Right lobe of liver (tissue), 6 donors: ENCODE data around the gene CBR4. TPM values are rescaled to one million over a fixed set of nuclear protein-coding genes. Genes with fewer than 3 reads are reported as not detected.
A peak's percentile ranks its signal among the peaks of the same experiment; 100 is the strongest.

Experiments
- ATAC-seq, 4 donors: fragments of 200-7000 bp; cut with Tn5 transposase; one replicate each; pipeline ENCODE4 v1.9.1; 2020; ENCODE audit warnings: mild to moderate bottlenecking in 4 of 4, moderate library complexity in 4 of 4
- DNase-seq, 3 donors: peaks; one replicate each; pipeline ENCODE4 v3.0.0-alpha.2; 2020
- H3K27ac ChIP-seq, 3 donors: fragments of 200-600 bp; one replicate each; pipeline ENCODE4 v1.8.0; 2022
- H3K27me3 ChIP-seq, 2 donors: fragments of 200-600 bp; one replicate each; pipeline ENCODE4 v1.8.0; 2022
- H3K36me3 ChIP-seq, 4 donors: fragments of 200-600 bp; sonication (generic) in 1 of 4; one replicate each; pipeline versions ENCODE4 v1.5.1 to v1.8.0; 2017 to 2022; ENCODE audit warnings: control low read depth in 1 of 4
- H3K4me1 ChIP-seq, 4 donors: fragments of 200-600 bp; sonication (generic) in 1 of 4; one replicate each; pipeline versions ENCODE4 v1.5.1 to v1.8.0; 2017 to 2022; ENCODE audit warnings: control low read depth in 1 of 4
- H3K4me3 ChIP-seq, 3 donors: fragments of 200-600 bp; one replicate each; pipeline ENCODE4 v1.8.0; 2022
- H3K9me3 ChIP-seq, 4 donors: fragments of 200-600 bp; sonication (generic) in 1 of 4; one replicate each; pipeline versions ENCODE4 v1.5.1 to v1.8.0; 2017 to 2022; ENCODE audit warnings: control low read depth in 1 of 4
- POLR2A ChIP-seq: fragments of 450-650 bp; IDR thresholded peaks from one replicate; pipeline ENCODE4 v1.6.1; 2017; ENCODE audit warnings: antibody characterized with exemption, mild to moderate bottlenecking
- WGBS: methylation state at CpG from one replicate; pipeline ENCODE4 v1.1.6; 2018; ENCODE audit warnings: low coverage, low lambda C conversion rate; ENCODE audit not compliant: insufficient coverage; ENCODE audit errors: missing lambda C conversion rate; 5-methylcytosine and 5-hydroxymethylcytosine counted together
- intact Hi-C, 2 donors: fragments of 100-400 bp; cut with DNase I; formaldehyde crosslinking; loops; one replicate each; pipeline versions ENCODE4 v1.11.2 to v1.14.1; 2022
- total RNA-seq, 6 experiments: library from RNA; depleted of rRNA in 2 of 6; stranded (reverse); fragments of >200 nt in 2 of 6; fragmentation: NEBNext Ultra II Directional in 3 of 6; extraction: Animal tissue kit (Norgen Biotek cat#: 25700) in 3 of 6; gene quantifications; one replicate each; pipeline versions ENCODE4 v1.1.0 to v1.2.4, GENCODE V29; 2016 to 2023
- TF ChIP-seq, protein P1 (sequence below), 4 donors: fragments of 200-600 bp in 3 of 4; fragments of 450-650 bp in 1 of 4; IDR thresholded peaks; one replicate each; pipeline versions ENCODE4 v1.5.1 to v1.8.0; 2016 to 2022; ENCODE audit warnings: antibody characterized with exemption in 4 of 4, mild to moderate bottlenecking in 2 of 4
- donor health status: DM: no; HTN: yes; CAD: no.
- donor health status: DM: no; HTN: no; CAD: no.
- donor health status: DM: no; HTN: no; CAD: no.
- donor health status: DM: no; HTN: yes; CAD: no.
- donor health status: DM: no; HTN: yes; CAD: no.

CBR4 gene
- total RNA-seq, 6 experiments from 2014 or later, result 20.3 to 41.5 (median 22.7) TPM

DNA sequence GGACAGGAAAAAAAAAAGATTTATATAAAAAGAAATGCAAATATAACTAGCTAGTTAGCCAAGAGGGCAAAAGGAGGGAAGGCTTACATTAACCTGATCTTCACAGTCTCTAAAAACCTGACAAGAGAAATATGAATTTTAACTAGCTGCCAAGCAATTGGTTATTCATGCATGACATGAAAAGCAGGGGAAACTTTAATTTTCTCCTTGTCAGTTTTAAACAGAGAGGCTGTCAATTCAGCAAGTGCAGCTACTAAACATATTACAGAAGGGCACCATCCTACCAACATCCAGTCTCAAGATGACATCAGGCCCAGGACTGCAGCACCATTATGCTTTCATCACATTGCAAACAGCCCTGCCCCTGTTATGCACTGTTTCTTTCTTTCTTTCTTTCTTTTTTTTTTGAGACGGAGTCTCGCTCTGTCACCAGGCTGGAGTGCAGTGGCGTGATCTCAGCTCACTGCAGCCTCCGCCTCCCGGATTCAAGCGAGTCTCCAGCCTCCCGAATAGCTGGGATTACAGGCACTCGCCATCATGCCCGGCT, 38.9 kb upstream of the CBR4 start:
- TF ChIP-seq, protein P1, sequence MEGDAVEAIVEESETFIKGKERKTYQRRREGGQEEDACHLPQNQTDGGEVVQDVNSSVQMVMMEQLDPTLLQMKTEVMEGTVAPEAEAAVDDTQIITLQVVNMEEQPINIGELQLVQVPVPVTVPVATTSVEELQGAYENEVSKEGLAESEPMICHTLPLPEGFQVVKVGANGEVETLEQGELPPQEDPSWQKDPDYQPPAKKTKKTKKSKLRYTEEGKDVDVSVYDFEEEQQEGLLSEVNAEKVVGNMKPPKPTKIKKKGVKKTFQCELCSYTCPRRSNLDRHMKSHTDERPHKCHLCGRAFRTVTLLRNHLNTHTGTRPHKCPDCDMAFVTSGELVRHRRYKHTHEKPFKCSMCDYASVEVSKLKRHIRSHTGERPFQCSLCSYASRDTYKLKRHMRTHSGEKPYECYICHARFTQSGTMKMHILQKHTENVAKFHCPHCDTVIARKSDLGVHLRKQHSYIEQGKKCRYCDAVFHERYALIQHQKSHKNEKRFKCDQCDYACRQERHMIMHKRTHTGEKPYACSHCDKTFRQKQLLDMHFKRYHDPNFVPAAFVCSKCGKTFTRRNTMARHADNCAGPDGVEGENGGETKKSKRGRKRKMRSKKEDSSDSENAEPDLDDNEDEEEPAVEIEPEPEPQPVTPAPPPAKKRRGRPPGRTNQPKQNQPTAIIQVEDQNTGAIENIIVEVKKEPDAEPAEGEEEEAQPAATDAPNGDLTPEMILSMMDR (IDR thresholded peaks at IDR 0.05), result no peak
- TF ChIP-seq POLR2A, result no peak
- no peak overlapping the region for H3K4me3 ChIP-seq
- H3K27ac ChIP-seq, result no peak overlapping the region
- ATAC-seq (no peak), DNase-seq (no peak)
- intact Hi-C loops, result no loop called here
- peaks cover 0 to 13% (median 8%) of the 10 kb centered on the region in 4 donors for H3K4me1 ChIP-seq
- WGBS, result 98% methylated on average over 9 of the region's 9 CpGs
- no peaks in the 10 kb centered on the region for H3K36me3 ChIP-seq
- H3K9me3 ChIP-seq, result no peaks in the 10 kb centered on the region
- H3K27me3 ChIP-seq, result no peaks in the 10 kb centered on the region

DNA sequence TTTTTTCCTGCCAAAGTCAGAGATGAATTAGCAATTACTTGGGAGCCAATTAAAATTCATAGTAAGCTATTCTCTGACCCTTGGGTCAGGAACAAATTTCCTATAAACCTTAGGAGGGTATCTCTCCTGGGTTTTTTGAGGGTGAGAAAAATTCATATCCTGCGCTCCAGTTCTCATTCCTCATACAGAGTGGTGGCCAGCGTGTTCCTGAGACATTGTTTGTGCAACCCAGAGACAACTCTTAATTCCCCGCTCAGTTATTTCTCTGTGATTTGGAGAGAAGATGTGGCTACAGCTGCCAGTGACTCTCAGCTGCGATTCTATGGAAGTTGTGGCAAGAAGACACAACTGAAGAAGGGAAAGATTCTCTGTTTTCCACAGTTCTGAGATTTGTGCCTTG, 37.9 kb upstream of the CBR4 start:
- intact Hi-C loops, result no loop called here
- Histone ChIP-seq H3K4me1 (peaks cover 0 to 13% (median 8%) of the 10 kb centered on the region in 4 donors), H3K9me3 (no peaks in the 10 kb centered on the region), H3K36me3 (no peaks in the 10 kb centered on the region), H3K27ac (no peak overlapping the region), H3K4me3 (no peak overlapping the region), H3K27me3 (no peaks in the 10 kb centered on the region)
- no peak for TF ChIP-seq POLR2A
- TF ChIP-seq, protein P1 (IDR thresholded peaks at IDR 0.05), result no peak
- DNase-seq (no peak), ATAC-seq (no peak)
- WGBS, result 87% methylated on average over 4 of the region's 4 CpGs

DNA sequence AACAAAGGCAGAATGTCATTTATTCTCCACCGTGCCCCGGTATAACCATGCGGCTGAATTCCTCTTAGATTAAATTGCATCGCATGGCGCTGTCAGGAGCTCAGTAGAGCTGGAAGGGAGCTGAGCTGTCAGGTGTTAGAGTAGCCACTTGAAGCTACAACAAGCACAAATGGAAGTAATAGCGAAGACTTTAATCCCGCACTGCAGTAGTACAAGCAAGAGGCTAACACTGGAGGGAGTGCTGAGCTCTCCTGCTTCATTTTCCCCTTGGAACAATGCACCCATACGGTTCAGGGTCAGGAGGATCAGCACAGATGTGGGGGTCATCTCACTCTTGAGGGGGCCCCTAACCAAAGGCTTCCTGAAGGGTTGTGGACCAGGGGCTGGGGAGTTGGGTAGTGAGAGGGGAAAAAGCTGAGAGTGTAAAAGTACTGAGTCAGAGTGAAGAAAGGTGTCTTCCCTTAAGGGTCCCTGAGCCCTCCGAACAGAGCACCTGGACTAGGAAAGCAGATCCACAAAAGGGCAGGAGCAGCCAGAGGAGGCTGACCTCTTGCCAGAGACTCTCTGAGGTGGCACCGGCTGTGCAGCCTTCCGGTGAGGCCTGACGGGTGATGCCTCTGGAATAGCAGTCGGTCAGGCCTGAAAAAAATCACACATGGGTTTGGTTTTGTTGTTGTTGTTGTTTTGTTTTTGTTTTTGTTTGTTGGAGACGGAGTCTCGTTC, 36.0 kb upstream of the CBR4 start:
- H3K27ac ChIP-seq, result no peak overlapping the region

DNA sequence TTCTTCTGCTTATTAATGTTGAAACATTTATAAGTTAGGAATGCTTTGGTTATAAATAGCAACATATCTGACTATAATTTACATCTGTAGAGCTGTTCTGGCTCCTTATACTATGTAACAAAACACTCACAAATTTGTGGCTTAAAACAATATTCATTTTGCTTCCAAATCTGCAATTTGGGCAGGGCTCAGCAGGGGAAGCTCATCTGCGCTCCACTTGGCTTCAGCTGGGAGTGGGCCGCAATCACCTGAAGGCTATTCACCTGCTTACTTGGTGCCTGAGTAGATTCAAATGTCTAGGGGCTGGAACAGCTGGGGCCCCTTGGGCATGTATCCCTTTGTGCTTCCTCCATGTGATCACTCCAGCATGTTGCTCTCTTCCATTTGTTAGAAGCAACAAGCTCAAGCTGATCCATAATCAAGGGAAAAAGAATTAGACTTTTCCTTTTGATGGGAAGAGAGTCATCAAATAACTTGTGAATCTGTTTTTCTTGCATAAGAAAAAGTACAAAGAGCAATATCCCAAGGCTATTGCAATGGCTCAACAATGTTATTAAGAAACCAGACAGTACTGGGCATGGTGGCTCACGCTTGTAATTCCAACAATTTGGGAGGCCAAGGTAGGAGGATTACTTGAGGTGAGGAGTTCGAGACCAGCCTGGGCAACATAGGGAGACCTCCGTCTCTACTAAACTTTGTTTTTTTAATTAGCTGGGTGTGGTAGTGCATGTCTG, 34.8 kb upstream of the CBR4 start:
- DNase-seq, result no peak
- WGBS, result 47% methylated on average over 3 of the region's 5 CpGs
- intact Hi-C loops, result no loop called here
- H3K4me1 ChIP-seq, result peaks cover 0 to 18% (median 8%) of the 10 kb centered on the region in 4 donors
- no peak overlapping the region for H3K4me3 ChIP-seq
- no peaks in the 10 kb centered on the region for H3K36me3 ChIP-seq
- TF ChIP-seq, protein P1 (IDR thresholded peaks at IDR 0.05), result no peak
- no peak for TF ChIP-seq POLR2A
- no peaks in the 10 kb centered on the region for H3K27me3 ChIP-seq
- H3K27ac ChIP-seq, result no peak overlapping the region
- H3K9me3 ChIP-seq, result no peaks in the 10 kb centered on the region
- ATAC-seq, result peak in 3 of 4 donors; percentile 28 to 48 (median 33)

More for the DNA sequence above, 36.0 kb upstream of the CBR4 start:
- no peak for ATAC-seq
- H3K27me3 ChIP-seq, result no peaks in the 10 kb centered on the region
- peaks cover 0 to 9% (median 4%) of the 10 kb centered on the region in 4 donors for H3K4me1 ChIP-seq
- H3K4me3 ChIP-seq, result no peak overlapping the region
- 75% methylated on average over 13 of the region's 15 CpGs for WGBS
- DNase-seq, result no peak
- no peak for TF ChIP-seq POLR2A
- TF ChIP-seq, protein P1 (IDR thresholded peaks at IDR 0.05), result no peak
- intact Hi-C loops, result no loop called here
- no peaks in the 10 kb centered on the region for H3K36me3 ChIP-seq
- no peaks in the 10 kb centered on the region for H3K9me3 ChIP-seq
